Measurements from ENCODE around the gene PEDS1. TPM values are rescaled to one million over a fixed set of nuclear protein-coding genes. Genes with fewer than 3 reads are reported as not detected.

The PEDS1 gene
- polyA plus RNA-seq, 1 donor from 2014 or later, result 10.0 TPM

GRCh38 chr20:50108556-50109235 lies 44.8 kb downstream of the PEDS1 start (continued):
- TF ChIP-seq CTCF (IDR thresholded peaks at IDR 0.05; ENCODE audit: poor library complexity, severe bottlenecking), result no peak

- H3K9me3 ChIP-seq (ENCODE audit: low read length), result no peaks in the 10 kb centered on the region
- no peak overlapping the region for H3K4me3 ChIP-seq (ENCODE audit: low read length)
- H3K9me2 ChIP-seq (ENCODE audit: insufficient read depth, low read length), result no peaks in the 10 kb centered on the region
- no peak overlapping the region for H3K9ac ChIP-seq (ENCODE audit: low read length)
- no peak for TF ChIP-seq TAF1 (IDR thresholded peaks at IDR 0.05; ENCODE audit: low read depth)
- no peak for TF ChIP-seq EP300 (conservative IDR thresholded peaks at IDR 0.05; ENCODE audit: poor library complexity, severe bottlenecking)
- TF ChIP-seq RAD21 (conservative IDR thresholded peaks at IDR 0.05), result no peak
- TF ChIP-seq EZH2 (IDR thresholded peaks at IDR 0.05; ENCODE audit: borderline replicate concordance, insufficient read depth, low read length, poor library complexity, severe bottlenecking), result no peak
- no peak for TF ChIP-seq REST (IDR thresholded peaks at IDR 0.05; ENCODE audit: borderline replicate concordance)
- no peak for TF ChIP-seq SMC3 (conservative IDR thresholded peaks at IDR 0.05; ENCODE audit: poor library complexity)
- no peak for TF ChIP-seq POLR2AphosphoS5 (IDR thresholded peaks at IDR 0.05)
- TF ChIP-seq MXI1 (conservative IDR thresholded peaks at IDR 0.05; ENCODE audit: poor library complexity, severe bottlenecking), result no peak
- TF ChIP-seq CTCF (IDR thresholded peaks at IDR 0.05; ENCODE audit: poor library complexity, severe bottlenecking), result no peak
- no peaks in the 10 kb centered on the region for H3F3A ChIP-seq (ENCODE audit: insufficient read depth, low read length, poor library complexity, severe bottlenecking)
- H3K36me3 ChIP-seq (ENCODE audit: insufficient read depth, low read length), result no peaks in the 10 kb centered on the region
- H3K79me2 ChIP-seq (replicated peaks; ENCODE audit: insufficient read depth, low read length), result peaks cover 72% of the 10 kb centered on the region
- no peak overlapping the region for H3K4me2 ChIP-seq (ENCODE audit: low read length)
- H2AFZ ChIP-seq (ENCODE audit: low read depth, low read length), result no peak overlapping the region
- no peak overlapping the region for H3K27ac ChIP-seq (ENCODE audit: low read length)
- H3K27me3 ChIP-seq (ENCODE audit: insufficient read depth, low read depth, low read length), result no peaks in the 10 kb centered on the region
- H4K20me1 ChIP-seq (ENCODE audit: insufficient read depth), result peaks cover 3% of the 10 kb centered on the region
Measured at GRCh38 chr20:50107796-50108331, 45.7 kb downstream of the PEDS1 start.
